Measurements from ENCODE around the gene AP4B1.
"Not testable (repeated sequence)": the region's sequence is repeated elsewhere in the genome, so short reads cannot be mapped to it uniquely, and the experiment has no call there.

AP4B1 gene

GRCh38 chr1:113904674-113905434 lies at the start of gene AP4B1, which contains the start of gene DCLRE1B:
AP4B1 (minus strand) TSS chr1:113904799; CDS start chr1:113904717, 82 bp downstream.
DCLRE1B (plus strand) TSS chr1:113905326; CDS start chr1:113905587, 261 bp downstream.
- peak; percentile 99 for DNase-seq

- DNase-seq = no peak
Observed at GRCh38 chr1:113951719-113952118, 47.1 kb upstream of the AP4B1 start.

- DNase-seq = no peak
Observed at GRCh38 chr1:113950908-113951307, 46.3 kb upstream of the AP4B1 start.

- DNase-seq = no peak
Observed at GRCh38 chr1:113949007-113949406, 44.4 kb upstream of the AP4B1 start.

- DNase-seq = not testable (repeated sequence)
Observed at GRCh38 chr1:113948151-113948550, 43.6 kb upstream of the AP4B1 start.

GRCh38 chr1:113947388-113948107 lies 42.9 kb upstream of the AP4B1 start:
- DNase-seq = no peak

- DNase-seq = no peak
Observed at GRCh38 chr1:113946678-113947387, 42.2 kb upstream of the AP4B1 start.

- no peak for DNase-seq
Observed at GRCh38 chr1:113946112-113946511, 41.5 kb upstream of the AP4B1 start.

GRCh38 chr1:113945329-113945728 lies 40.7 kb upstream of the AP4B1 start:
- no peak for DNase-seq

- no peak for DNase-seq
Observed at GRCh38 chr1:113943028-113943811, 38.6 kb upstream of the AP4B1 start.

- no peak for DNase-seq
Observed at GRCh38 chr1:113942527-113942926, 37.9 kb upstream of the AP4B1 start.

- no peak for DNase-seq
Observed at GRCh38 chr1:113941245-113941559, 36.6 kb upstream of the AP4B1 start.

- DNase-seq = peak; percentile 59
Observed at GRCh38 chr1:113940365-113941244, 36.0 kb upstream of the AP4B1 start.

GRCh38 chr1:113938192-113938591 lies 33.6 kb upstream of the AP4B1 start:
- no peak for DNase-seq

GRCh38 chr1:113937146-113937545 lies 32.5 kb upstream of the AP4B1 start:
- no peak for DNase-seq

- no peak for DNase-seq
Observed at GRCh38 chr1:113935970-113936369, 31.4 kb upstream of the AP4B1 start.

GRCh38 chr1:113935176-113935575 lies 30.6 kb upstream of the AP4B1 start:
- DNase-seq = no peak

- DNase-seq = no peak
Observed at GRCh38 chr1:113934511-113935055, 30.0 kb upstream of the AP4B1 start.

- DNase-seq = no peak
Observed at GRCh38 chr1:113934006-113934405, 29.4 kb upstream of the AP4B1 start.

- DNase-seq = no peak
Observed at GRCh38 chr1:113931451-113931851, 26.9 kb upstream of the AP4B1 start.

GRCh38 chr1:113930499-113931161 lies 26.0 kb upstream of the AP4B1 start:
- peak; percentile 91 for DNase-seq

Data from CD4-positive, alpha-beta T cell treated with Interleukin-15 for 1 hour (primary cell).